GM23248 (cell line): ENCODE measurements around the gene CUL1. TPM values are rescaled to one million over a fixed set of nuclear protein-coding genes. Genes with fewer than 3 reads are reported as not detected.

Source experiments
- DNase-seq: peaks from one replicate; pipeline ENCODE4 v3.0.0-alpha.2; 2015
- H2AFZ ChIP-seq: fragments of 200-600 bp; sonication (generic); 2 replicates; pipeline ENCODE4 v1.6.1; 2016; ENCODE audit warnings: antibody characterized with exemption
- H3F3A ChIP-seq: fragments of 200-600 bp; sonication (generic); 2 replicates; pipeline ENCODE4 v1.6.1; 2016; ENCODE audit warnings: mild to moderate bottlenecking, antibody characterized with exemption, mixed run types; ENCODE audit not compliant: insufficient read depth
- H3K27ac ChIP-seq: fragments of 200-600 bp; sonication (generic); 2 replicates; pipeline ENCODE4 v1.5.1; 2016; ENCODE audit warnings: mild to moderate bottlenecking
- H3K27me3 ChIP-seq: fragments of 200-600 bp; sonication (generic); replicated peaks from 2 replicates; pipeline ENCODE4 v1.6.1; 2016; ENCODE audit warnings: mild to moderate bottlenecking; ENCODE audit not compliant: insufficient read depth
- H3K36me3 ChIP-seq: fragments of 200-600 bp; sonication (generic); 2 replicates; pipeline ENCODE4 v1.6.1; 2016; ENCODE audit warnings: low read depth, mild to moderate bottlenecking
- H3K4me1 ChIP-seq: fragments of 200-600 bp; sonication (generic); 2 replicates; pipeline ENCODE4 v1.6.1; 2016; ENCODE audit warnings: mild to moderate bottlenecking; ENCODE audit not compliant: insufficient read depth
- H3K4me2 ChIP-seq: fragments of 200-600 bp; sonication (generic); one replicate; pipeline ENCODE4 v1.6.1; 2016; ENCODE audit warnings: mild to moderate bottlenecking; ENCODE audit not compliant: unreplicated experiment
- H3K4me3 ChIP-seq: fragments of 200-600 bp; sonication (generic); 2 replicates; pipeline ENCODE4 v1.5.1; 2016; ENCODE audit warnings: mild to moderate bottlenecking
- H3K79me2 ChIP-seq: fragments of 200-600 bp; sonication (generic); 2 replicates; pipeline ENCODE4 v1.6.1; 2016; ENCODE audit warnings: mild to moderate bottlenecking; ENCODE audit not compliant: insufficient read depth
- H3K9ac ChIP-seq: fragments of 200-600 bp; sonication (generic); 2 replicates; pipeline ENCODE4 v1.6.1; 2016; ENCODE audit warnings: mild to moderate bottlenecking
- H3K9me2 ChIP-seq: fragments of 200-600 bp; sonication (generic); 2 replicates; pipeline ENCODE4 v1.6.1; 2016; ENCODE audit warnings: mixed run types, mild to moderate bottlenecking, moderate library complexity; ENCODE audit not compliant: insufficient read depth
- H3K9me3 ChIP-seq: fragments of 200-600 bp; sonication (generic); one replicate; pipeline ENCODE4 v1.6.1; 2017; ENCODE audit warnings: low read depth
- H4K20me1 ChIP-seq: fragments of 200-600 bp; sonication (generic); 2 replicates; pipeline ENCODE4 v1.6.0; 2016; ENCODE audit not compliant: insufficient read depth
- EZH2 ChIP-seq: fragments of 200-600 bp; sonication (generic); IDR thresholded peaks from 2 replicates; pipeline ENCODE4 v1.6.1; 2018; ENCODE audit warnings: antibody characterized with exemption, mild to moderate bottlenecking; ENCODE audit not compliant: insufficient read depth, poor library complexity, severe bottlenecking
- EZH2phosphoT487 ChIP-seq: fragments of 200-600 bp; sonication (generic); IDR thresholded peaks from 2 replicates; pipeline ENCODE4 v1.6.1; 2018; ENCODE audit warnings: antibody characterized with exemption, moderate library complexity, mild to moderate bottlenecking, low read depth; ENCODE audit not compliant: insufficient read depth
- WGBS, 2 experiments: methylation state at CpG; one replicate each; pipeline ENCODE4 v1.1.6; 2015 to 2017; ENCODE audit warnings: low lambda C conversion rate in 2 of 2, low coverage in 1 of 2; ENCODE audit errors: missing lambda C conversion rate in 2 of 2; 5-methylcytosine and 5-hydroxymethylcytosine counted together
- in situ Hi-C: fragments of 300-500 bp; cut with MboI; formaldehyde crosslinking; loops from 2 replicates; pipeline ENCODE4 v1.15.0; 2020
- polyA plus RNA-seq: library from polyadenylated mRNA; unstranded; fragments of >200 nt; fragmentation: Nextera tagmentation; extraction: Ambion mirVana; gene quantifications from 2 replicates; pipeline ENCODE4 v1.2.1, GENCODE V29; 2016
- total RNA-seq: library from RNA; depleted of rRNA; stranded (reverse); fragments of >200 nt; shearing (Covaris generic); gene quantifications from 2 replicates; pipeline ENCODE4 v1.2.3, GENCODE V29; 2014

The CUL1 gene
- total and polyA plus RNA-seq, 2 experiments from 2014 or later = 49.1 to 52.6 TPM

- DNase-seq = no peak
Measured at GRCh38 chr7:148807436-148807835, 108.7 kb downstream of the CUL1 start.

GRCh38 chr7:148809856-148810255 is 111.2 kb downstream of the CUL1 start:
- Histone ChIP-seq H3K4me3 (no peak overlapping the region), H3K4me1 (no peaks in the 10 kb centered on the region), H4K20me1 (no peaks in the 10 kb centered on the region), H3K9me3 (no peaks in the 10 kb centered on the region), H3K36me3 (peaks cover 5% of the 10 kb centered on the region; the same call in 1 of the 2 replicates), H3F3A (peaks cover 5% of the 10 kb centered on the region; the same call in 1 of the 2 replicates), H3K9ac (no peak overlapping the region), H3K9me2 (no peaks in the 10 kb centered on the region), H3K4me2 (no peak overlapping the region), H2AFZ (no peak overlapping the region), H3K27ac (no peak overlapping the region), H3K27me3 (no peaks in the 10 kb centered on the region), H3K79me2 (no peaks in the 10 kb centered on the region)
- in situ Hi-C loops = no loop called here
- no peak for TF ChIP-seq EZH2phosphoT487
- TF ChIP-seq EZH2 = no peak
- 75 to 77% methylated on average over 4 of the region's 4 CpGs for WGBS, 2 experiments
- no peak for DNase-seq

More at GRCh38 chr7:148807436-148807835, 108.7 kb downstream of the CUL1 start:
- 48 to 57% methylated on average over 4 of the region's 4 CpGs for WGBS, 2 experiments
- H3K4me3 ChIP-seq = no peak overlapping the region
- no peaks in the 10 kb centered on the region for H3K9me2 ChIP-seq
- in situ Hi-C loops = no loop called here
- no peak overlapping the region for H2AFZ ChIP-seq
- H3K79me2 ChIP-seq = no peaks in the 10 kb centered on the region
- H4K20me1 ChIP-seq = no peaks in the 10 kb centered on the region
- H3K27me3 ChIP-seq = no peaks in the 10 kb centered on the region
- H3K27ac ChIP-seq = no peak overlapping the region
- no peaks in the 10 kb centered on the region; the same call in 1 of the 2 replicates for H3F3A ChIP-seq
- no peak overlapping the region for H3K9ac ChIP-seq
- H3K9me3 ChIP-seq = no peaks in the 10 kb centered on the region
- TF ChIP-seq EZH2 (no peak), EZH2phosphoT487 (no peak)
- H3K36me3 ChIP-seq = peaks cover 8% of the 10 kb centered on the region; the same call in 1 of the 2 replicates
- no peak overlapping the region for H3K4me2 ChIP-seq
- H3K4me1 ChIP-seq = no peaks in the 10 kb centered on the region

- no peak for DNase-seq
- Histone ChIP-seq H3F3A (peaks cover 5% of the 10 kb centered on the region; the same call in 1 of the 2 replicates), H3K36me3 (peaks cover 7% of the 10 kb centered on the region; the same call in 1 of the 2 replicates), H3K4me3 (no peak overlapping the region), H3K27ac (no peak overlapping the region), H2AFZ (no peak overlapping the region), H3K9ac (no peak overlapping the region), H3K4me1 (no peaks in the 10 kb centered on the region), H3K4me2 (no peak overlapping the region), H3K9me3 (no peaks in the 10 kb centered on the region), H4K20me1 (no peaks in the 10 kb centered on the region), H3K27me3 (no peaks in the 10 kb centered on the region), H3K9me2 (no peaks in the 10 kb centered on the region), H3K79me2 (no peaks in the 10 kb centered on the region)
- in situ Hi-C loops = no loop called here
- TF ChIP-seq EZH2 = no peak
- WGBS, 2 experiments = 85 to 91% methylated on average over 4 of the region's 4 CpGs
Measured at GRCh38 chr7:148811892-148812291, 113.2 kb downstream of the CUL1 start.

GRCh38 chr7:148813890-148814289 is 115.2 kb downstream of the CUL1 start:
- 91 to 93% methylated on average over 9 of the region's 9 CpGs for WGBS, 2 experiments
- no peak overlapping the region for H3K4me3 ChIP-seq
- TF ChIP-seq EZH2 (no peak), EZH2phosphoT487 (no peak)
- H4K20me1 ChIP-seq = no peaks in the 10 kb centered on the region
- no peak for DNase-seq
- H3F3A ChIP-seq = peaks cover 6% of the 10 kb centered on the region; the same call in 1 of the 2 replicates
- H3K27me3 ChIP-seq = no peaks in the 10 kb centered on the region
- H3K9ac ChIP-seq = no peak overlapping the region
- no peak overlapping the region for H2AFZ ChIP-seq
- no peak overlapping the region for H3K27ac ChIP-seq
- H3K4me1 ChIP-seq = no peaks in the 10 kb centered on the region
- peaks cover 9% of the 10 kb centered on the region; the same call in 1 of the 2 replicates for H3K36me3 ChIP-seq
- no peaks in the 10 kb centered on the region for H3K9me3 ChIP-seq
- H3K4me2 ChIP-seq = no peak overlapping the region
- no peaks in the 10 kb centered on the region for H3K79me2 ChIP-seq
- no peaks in the 10 kb centered on the region for H3K9me2 ChIP-seq
- in situ Hi-C loops = no loop called here
